Measurements from ENCODE around the gene POLE2.

DNA sequence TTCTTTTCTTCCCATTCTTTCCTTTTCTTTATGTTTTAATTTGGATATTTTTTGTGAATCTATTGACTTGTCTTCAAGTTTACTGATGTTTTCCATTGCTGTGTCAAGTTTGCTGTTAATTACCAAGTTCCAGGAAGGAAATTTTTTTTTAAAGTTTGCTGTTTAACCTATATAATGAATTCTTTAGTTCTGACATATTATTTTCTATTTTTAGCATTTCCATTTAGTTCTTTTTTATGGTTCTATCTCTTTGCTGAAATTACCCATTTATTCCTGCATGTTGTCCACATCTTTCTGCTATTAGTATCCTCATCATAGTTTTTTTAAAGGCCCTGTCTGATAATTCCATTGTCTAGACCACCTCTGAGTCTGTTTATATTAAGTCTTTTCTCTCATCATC lies 32.7 kb upstream of the POLE2 start:
- TF ChIP-seq, protein P1, sequence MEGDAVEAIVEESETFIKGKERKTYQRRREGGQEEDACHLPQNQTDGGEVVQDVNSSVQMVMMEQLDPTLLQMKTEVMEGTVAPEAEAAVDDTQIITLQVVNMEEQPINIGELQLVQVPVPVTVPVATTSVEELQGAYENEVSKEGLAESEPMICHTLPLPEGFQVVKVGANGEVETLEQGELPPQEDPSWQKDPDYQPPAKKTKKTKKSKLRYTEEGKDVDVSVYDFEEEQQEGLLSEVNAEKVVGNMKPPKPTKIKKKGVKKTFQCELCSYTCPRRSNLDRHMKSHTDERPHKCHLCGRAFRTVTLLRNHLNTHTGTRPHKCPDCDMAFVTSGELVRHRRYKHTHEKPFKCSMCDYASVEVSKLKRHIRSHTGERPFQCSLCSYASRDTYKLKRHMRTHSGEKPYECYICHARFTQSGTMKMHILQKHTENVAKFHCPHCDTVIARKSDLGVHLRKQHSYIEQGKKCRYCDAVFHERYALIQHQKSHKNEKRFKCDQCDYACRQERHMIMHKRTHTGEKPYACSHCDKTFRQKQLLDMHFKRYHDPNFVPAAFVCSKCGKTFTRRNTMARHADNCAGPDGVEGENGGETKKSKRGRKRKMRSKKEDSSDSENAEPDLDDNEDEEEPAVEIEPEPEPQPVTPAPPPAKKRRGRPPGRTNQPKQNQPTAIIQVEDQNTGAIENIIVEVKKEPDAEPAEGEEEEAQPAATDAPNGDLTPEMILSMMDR (IDR thresholded peaks at IDR 0.05), result no peak
- TF ChIP-seq EZH2 (IDR thresholded peaks at IDR 0.05), result no peak

All from neural progenitor cell (in vitro differentiated cells).